ENCODE results near the gene DDX25.

DDX25 gene

GRCh38 chr11:125952973-125953372 lies 48.7 kb downstream of the DDX25 start:
- DNase-seq, result no peak

GRCh38 chr11:125953401-125953935 lies 49.2 kb downstream of the DDX25 start:
- DNase-seq, result no peak

GRCh38 chr11:125954123-125954944 lies 50.0 kb downstream of the DDX25 start:
- DNase-seq, result no peak

- no peak for DNase-seq
Measured at GRCh38 chr11:125954945-125955640, 50.8 kb downstream of the DDX25 start.

- no peak for DNase-seq
Measured at GRCh38 chr11:125955856-125956255, 51.5 kb downstream of the DDX25 start.

- DNase-seq, result no peak
Measured at GRCh38 chr11:125956391-125957134, 52.3 kb downstream of the DDX25 start.

GRCh38 chr11:125957618-125958332 lies 53.5 kb downstream of the DDX25 start:
- no peak for DNase-seq

- DNase-seq, result no peak
Measured at GRCh38 chr11:125958872-125959400, 54.6 kb downstream of the DDX25 start.

GRCh38 chr11:125959511-125959910 lies 55.2 kb downstream of the DDX25 start:
- no peak for DNase-seq

- no peak for DNase-seq
Measured at GRCh38 chr11:125959931-125960330, 55.6 kb downstream of the DDX25 start.

GRCh38 chr11:125960771-125961170 lies 56.5 kb downstream of the DDX25 start:
- DNase-seq, result no peak

- DNase-seq, result no peak
Measured at GRCh38 chr11:125967515-125967914, 63.2 kb downstream of the DDX25 start.

- DNase-seq, result no peak
Measured at GRCh38 chr11:125968354-125968753, 64.0 kb downstream of the DDX25 start.

GRCh38 chr11:125971618-125972017 lies 67.3 kb downstream of the DDX25 start:
- no peak for DNase-seq

- DNase-seq, result no peak
Measured at GRCh38 chr11:125974284-125974683, 70.0 kb downstream of the DDX25 start.

- no peak for DNase-seq
Measured at GRCh38 chr11:125975634-125976033, 71.3 kb downstream of the DDX25 start.

GRCh38 chr11:125976156-125976555 lies 71.8 kb downstream of the DDX25 start:
- DNase-seq, result no peak

GRCh38 chr11:125977333-125977732 lies 73.0 kb downstream of the DDX25 start:
- DNase-seq, result no peak

- DNase-seq, result no peak
Measured at GRCh38 chr11:125978181-125978716, 73.9 kb downstream of the DDX25 start.

Data from NCI-H1092 (cell line).